GM18520 (cell line): Measurements from ENCODE around the gene NUDCD3.

Experiments used
- ATAC-seq: cut with Tn5 transposase; IDR thresholded peaks from one replicate; pipeline ENCODE4 v1.9.1; 2021; ENCODE audit not compliant: unreplicated experiment

Gene NUDCD3

DNA sequence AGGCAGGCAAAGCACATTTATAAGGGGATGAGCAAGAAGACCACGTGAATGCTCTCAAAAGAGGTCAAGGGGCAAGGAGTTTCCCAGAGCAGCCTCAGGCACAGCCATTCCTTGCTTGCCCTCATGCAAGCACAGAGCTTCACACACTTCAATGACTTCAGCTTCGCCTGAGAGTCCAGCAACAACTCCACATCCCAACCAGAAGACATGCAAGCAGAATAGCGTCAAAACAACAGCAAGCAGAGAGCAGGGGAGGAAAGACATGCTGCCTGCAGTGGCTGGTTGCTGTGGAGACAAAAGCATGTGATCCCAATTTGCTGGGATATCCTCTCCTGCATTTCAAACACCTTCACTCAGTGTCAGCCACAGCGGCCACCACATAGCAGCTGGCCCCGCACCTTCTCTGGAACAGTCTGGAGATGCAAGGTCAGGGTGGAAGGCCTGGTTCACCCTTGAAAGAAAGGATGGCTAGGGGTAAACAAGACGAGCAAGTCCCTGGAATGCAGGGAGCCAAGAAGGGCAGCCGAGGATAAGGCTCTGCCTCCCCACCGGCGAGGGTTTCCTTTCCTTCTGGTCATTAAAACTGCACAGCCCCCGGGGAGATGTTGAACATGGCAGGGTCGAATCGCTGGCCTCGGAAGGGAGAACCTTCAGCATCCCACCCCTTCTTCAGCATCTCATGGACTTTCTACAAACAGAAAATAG is 104.9 kb downstream of the NUDCD3 start:
- no peak for ATAC-seq

- no peak for ATAC-seq
Observed at GRCh38 chr7:44384586-44385433, 105.6 kb downstream of the NUDCD3 start.

DNA sequence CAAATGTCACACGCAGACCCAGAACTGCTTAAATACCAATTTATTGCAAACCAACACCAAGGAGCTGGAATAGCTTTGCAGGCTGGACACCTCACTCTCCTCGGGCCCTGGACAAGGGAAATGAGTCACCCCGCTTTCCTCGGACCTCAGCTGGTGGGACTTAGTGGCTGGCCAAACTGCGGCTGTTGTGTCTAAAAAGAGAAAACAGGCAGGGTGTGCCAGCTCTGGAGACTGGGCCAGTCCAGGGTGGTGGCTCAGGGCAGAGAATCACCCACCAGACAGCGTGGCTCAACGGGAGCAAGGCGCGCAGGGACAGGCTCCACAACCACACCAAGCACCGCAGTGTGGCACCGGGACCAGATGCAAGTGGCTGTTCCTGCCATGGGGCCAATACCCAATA is 106.9 kb downstream of the NUDCD3 start:
- ATAC-seq: no peak

GRCh38 chr7:44382459-44383265 is 107.8 kb downstream of the NUDCD3 start:
- ATAC-seq: no peak

GRCh38 chr7:44381494-44382220 is 108.8 kb downstream of the NUDCD3 start:
- ATAC-seq: no peak

DNA sequence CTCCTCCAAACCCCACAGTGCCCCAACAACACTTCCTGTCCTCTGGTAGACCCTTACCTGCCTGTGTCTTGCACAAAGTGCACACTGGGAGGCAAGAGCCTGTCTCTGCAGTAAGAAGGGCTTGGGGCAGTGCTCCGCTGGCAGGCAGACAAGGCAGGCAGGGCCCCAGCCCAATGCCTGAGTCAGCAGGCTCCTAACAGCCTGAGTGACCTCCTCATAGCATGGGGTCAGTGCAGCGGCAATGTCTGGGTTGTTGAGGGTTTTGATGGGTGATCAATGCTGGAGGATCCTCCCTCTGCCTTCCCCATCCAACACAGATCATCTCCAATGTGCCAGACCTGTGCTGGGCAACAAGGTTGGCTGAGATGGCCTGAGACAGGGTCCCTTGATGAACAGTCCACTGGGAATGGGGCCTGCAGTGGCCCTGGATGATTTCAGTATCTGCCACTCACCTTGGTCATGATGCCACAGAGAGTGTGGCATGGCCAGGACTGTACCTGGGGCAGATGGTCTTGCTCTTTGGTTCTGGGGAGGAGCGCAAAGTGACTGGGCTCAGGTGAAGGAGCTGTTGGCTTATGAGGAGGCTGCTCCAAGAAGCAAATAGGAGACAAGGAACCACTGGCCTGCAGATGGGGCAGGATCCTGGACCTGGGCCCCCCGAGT is 109.5 kb downstream of the NUDCD3 start:
- ATAC-seq: no peak

- no peak for ATAC-seq
Observed at GRCh38 chr7:44380189-44380830, 110.1 kb downstream of the NUDCD3 start.

- no peak for ATAC-seq
Observed at GRCh38 chr7:44379366-44380188, 110.9 kb downstream of the NUDCD3 start.

GRCh38 chr7:44378744-44379143 is 111.7 kb downstream of the NUDCD3 start:
- no peak for ATAC-seq

GRCh38 chr7:44377681-44378421 is 112.6 kb downstream of the NUDCD3 start:
- ATAC-seq: no peak

- no peak for ATAC-seq
Observed at GRCh38 chr7:44377134-44377463, 113.4 kb downstream of the NUDCD3 start.

DNA sequence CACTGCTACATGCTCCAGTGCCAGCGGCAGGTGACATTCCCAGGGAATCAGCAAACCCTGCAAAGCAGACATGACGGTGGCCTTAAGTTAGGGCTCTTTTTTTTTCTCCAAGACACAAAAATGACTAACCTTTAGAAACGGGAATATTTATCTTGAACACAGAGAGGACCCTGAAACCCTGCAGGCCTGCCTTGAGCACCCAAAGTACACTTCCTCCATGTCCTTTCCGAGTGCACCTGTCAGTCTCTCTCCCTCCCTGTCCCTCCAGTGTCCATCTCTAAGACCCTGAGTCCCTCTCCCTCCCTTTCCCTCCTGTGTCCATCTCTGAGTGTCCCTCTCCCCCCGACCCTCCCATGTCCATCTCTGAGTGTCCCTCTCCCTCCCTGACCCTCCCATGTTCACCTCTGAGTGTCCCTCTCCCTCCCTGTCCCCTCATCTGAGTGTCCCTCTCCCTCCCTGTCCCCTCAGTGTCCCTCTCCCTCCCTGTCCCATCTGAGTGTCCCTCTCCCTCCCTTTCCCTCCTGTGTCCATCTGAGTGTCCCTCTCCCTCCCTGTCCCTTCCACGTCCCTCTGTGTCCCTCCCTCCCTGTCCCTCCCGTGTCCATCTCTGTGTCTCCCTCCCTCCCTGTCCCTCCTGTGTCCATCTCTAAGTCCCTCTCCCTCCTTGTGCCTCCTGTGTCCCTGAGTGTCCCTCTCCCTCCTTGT is 113.9 kb downstream of the NUDCD3 start:
- no peak for ATAC-seq

- no peak for ATAC-seq
Observed at GRCh38 chr7:44375926-44376342, 114.5 kb downstream of the NUDCD3 start.

DNA sequence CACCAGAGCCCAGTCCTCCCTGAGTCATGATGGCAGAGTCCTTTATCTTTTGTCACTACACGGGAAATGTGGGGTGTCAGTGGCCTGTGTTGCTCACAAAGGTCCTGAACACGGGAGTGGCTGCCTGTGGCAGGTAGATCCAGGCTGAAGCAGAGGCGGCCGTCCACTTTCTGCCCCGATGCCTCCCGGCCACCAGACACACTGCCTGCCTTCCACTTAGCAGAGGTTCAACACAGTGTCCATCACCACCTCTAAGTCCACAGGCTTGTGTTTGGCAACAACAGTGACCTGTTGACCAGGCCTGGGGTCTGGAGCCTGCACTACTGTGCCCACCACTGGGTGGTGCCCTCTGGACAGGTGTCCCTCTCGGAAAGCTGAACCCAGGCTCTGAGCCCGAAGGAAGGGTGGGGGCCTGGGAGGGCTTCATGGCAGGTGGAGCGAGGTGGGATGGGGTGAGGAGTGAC is 115.2 kb downstream of the NUDCD3 start:
- no peak for ATAC-seq

DNA sequence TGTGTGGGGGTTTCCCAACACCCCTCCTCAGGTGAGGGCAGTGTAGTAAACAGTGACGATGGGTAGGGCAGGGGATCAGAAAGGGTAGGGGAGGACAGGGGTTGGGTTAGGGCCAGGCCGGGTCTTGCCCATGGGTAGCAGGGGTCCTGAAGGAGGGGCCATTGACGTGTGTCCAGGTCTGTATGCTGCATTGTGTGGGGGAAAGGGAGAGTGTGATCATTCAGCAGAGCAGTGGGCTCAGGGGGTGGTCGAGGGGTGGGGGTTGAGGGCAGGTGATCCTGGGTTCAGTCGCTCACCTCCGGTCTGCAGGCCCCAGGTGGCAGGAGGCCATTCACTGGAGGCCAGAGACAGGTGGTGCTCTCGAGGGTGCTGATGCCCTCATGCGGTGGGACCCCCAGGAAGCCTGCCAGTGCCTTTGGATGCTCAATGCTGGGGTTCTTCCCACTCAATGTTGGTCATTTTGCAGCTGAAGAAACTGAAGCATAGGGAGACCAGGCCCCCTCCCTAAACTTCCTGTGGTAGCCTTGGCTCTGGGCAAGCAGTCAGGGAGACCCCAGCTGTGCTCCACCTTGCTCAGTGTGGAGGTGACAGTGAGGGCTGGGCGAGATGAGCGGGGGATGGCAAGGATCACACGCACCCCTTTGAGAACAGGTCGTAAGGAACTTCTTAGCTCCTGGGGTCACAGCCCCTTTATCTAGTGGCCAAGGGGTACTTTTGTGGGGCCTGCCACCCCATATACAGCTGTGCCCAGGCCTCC is 116.3 kb downstream of the NUDCD3 start:
- no peak for ATAC-seq

DNA sequence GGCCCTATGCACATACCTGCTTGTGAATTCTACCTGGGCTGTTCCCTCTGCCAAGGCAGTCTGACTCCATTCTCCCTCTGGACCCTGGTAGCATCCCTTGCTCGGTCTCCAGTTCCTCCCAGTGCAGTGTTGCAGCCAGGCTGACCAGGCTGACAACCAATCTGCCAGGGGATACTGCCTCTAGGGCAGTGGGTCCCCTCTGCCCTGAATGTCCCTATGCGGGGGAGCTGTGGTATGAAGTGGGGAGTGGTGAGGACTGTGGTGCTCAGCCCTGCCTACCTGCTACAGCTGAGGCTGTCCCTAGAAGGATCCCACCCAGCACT is 117.1 kb downstream of the NUDCD3 start:
- no peak for ATAC-seq
